GM23248 (cell line): Measurements from ENCODE around the gene PANK1.
"Not testable (repeated sequence)": the region's sequence is repeated elsewhere in the genome, so short reads cannot be mapped to it uniquely, and the experiment has no call there.

Source experiments
- EZH2 ChIP-seq: fragments of 200-600 bp; sonication (generic); IDR thresholded peaks from 2 replicates; pipeline ENCODE4 v1.6.1; 2018; ENCODE audit warnings: antibody characterized with exemption, mild to moderate bottlenecking; ENCODE audit not compliant: insufficient read depth, poor library complexity, severe bottlenecking
- EZH2phosphoT487 ChIP-seq: fragments of 200-600 bp; sonication (generic); IDR thresholded peaks from 2 replicates; pipeline ENCODE4 v1.6.1; 2018; ENCODE audit warnings: antibody characterized with exemption, moderate library complexity, mild to moderate bottlenecking, low read depth; ENCODE audit not compliant: insufficient read depth

DNA sequence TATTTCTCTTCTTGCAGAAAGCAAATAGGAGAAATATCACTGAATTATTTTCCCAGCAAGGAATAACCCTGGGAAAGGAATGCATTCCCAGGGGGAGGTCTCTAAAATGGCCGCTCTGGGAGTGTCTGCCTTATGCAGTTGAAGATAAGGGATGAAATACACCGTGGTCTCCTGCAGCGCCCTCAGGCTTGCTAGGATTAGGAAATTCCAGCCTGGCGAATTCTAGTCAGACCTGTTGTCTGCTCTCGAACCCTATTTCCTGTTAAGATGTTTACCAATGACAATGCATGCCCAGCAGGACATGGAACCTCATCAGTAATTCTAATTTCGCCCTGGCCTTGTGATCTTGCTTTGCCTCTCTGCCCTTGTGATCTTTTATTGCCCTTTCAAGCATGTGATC is 24.7 kb downstream of the PANK1 start:
- TF ChIP-seq EZH2phosphoT487, EZH2: not testable (repeated sequence)
